Endothelial cell of hepatic sinusoid (primary cell): ENCODE data around the gene FSTL5.

ENCODE experiments used
- in situ Hi-C: cut with HindIII; loops from 2 replicates; pipeline ENCODE4 v1.10.0; 2017; ENCODE audit warnings: low sequenced_read_pairs

Gene FSTL5

DNA sequence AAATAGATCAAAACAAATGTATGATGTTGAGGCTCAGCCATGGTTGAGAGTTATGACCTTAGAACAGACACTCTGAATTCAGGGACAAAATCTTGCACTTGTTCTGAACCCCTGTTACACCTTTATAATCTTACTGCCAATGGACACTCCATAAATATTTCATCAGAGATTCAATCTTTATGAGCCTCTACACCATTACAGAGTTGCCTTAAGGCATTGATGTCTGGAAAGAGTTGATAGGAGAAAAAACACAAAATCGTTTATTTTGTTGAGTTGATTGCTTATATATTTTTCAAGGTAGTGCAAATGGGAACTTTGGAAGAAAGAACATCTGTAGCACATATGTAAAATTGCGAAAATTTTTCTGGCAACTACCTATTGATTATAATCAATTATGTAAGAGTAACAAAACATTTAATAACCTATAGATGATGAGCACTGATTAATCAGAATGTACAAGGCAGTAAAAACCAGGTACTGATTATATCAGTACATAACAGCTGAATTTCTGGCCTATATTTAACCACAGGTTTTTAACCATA lies 568.5 kb downstream of the FSTL5 start:
- in situ Hi-C loops, result no loop called here

DNA sequence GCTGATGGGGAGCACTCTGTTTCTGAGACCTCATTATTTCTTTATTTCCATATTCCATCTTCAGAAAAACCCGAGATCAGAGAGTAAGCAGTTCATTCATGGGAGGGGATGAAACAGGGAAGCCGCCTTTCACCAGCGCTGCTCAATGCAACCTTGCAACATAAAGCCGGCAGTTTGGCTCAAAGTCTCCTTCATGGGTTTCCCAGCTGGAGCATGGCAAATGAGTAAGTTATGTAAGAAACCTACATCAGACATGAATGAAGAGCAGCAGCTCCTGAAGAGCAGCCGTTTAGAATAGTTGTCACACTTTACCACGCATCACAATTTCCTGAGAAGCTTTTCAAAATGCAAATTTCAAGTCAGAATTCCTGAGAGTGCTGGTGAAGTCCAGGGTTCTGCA lies 578.8 kb downstream of the FSTL5 start:
- in situ Hi-C loops, result no loop called here

DNA sequence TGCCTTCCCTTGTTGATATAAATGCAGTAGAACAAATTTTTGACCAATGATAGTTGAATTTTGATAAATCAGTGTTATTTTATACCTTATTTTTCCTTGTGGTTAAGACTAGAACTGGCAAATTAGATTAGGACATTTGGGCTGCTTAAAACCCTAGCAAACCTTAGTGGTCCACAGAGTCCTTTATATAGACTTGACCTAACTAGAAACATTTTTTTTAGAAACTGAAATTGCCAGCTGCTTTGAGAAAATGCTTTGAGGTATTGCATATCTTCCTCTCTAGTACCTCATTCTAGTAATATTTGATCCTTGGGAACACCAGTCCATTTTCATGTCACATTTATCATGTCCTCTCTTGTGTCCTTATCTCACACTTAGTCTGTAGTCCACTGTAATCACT lies 580.3 kb downstream of the FSTL5 start:
- in situ Hi-C loops, result no loop called here

GRCh38 chr4:161581262-161582230 lies 582.3 kb downstream of the FSTL5 start:
- in situ Hi-C loops, result no loop called here

GRCh38 chr4:161577579-161578301 lies 586.1 kb downstream of the FSTL5 start:
- in situ Hi-C loops, result no loop called here

DNA sequence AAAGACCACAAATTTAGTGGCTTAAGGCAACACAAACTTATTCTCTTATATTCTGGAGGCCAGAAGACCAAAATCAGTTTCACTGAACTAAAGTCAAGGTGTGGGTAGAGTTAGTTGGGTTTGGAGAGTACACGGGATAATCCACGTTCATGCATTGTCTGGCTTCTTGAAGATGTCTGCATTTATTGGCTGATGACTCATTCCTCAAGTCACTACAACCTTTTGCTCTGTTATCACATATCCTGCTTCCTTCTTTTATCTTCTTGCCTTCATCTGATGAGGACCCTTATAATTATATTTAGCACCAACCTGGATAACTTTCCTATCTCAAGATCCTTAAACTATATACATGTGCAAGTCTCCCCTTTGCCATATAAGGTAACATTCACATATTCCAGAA lies 590.0 kb downstream of the FSTL5 start:
- in situ Hi-C loops, result no loop called here

DNA sequence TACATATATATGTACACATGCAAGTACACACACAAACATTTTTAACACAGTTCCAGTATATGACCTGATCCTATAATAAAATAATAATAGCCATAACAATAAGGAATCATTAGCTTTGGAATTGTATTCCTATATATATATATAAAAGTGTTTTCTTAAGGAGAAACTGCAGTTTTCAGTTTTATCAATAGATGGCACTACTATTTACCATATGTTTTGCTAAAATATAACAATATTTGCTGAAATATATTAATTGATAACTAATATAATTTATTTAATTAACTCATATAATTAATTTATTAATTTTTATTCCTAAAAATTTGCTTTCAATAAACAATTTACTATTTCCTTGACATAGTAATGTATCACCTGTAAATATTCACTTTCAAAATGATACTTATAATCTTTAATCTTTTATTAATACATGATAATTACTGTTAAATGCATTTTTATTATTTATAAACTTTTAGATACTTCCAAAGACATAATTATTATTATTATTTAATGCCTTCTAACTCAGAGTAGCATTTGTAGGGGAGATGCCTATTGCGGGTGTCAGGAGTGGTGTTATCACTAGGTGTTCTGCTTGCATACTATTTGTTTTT lies 599.5 kb downstream of the FSTL5 start:
- in situ Hi-C loops, result no loop called here

DNA sequence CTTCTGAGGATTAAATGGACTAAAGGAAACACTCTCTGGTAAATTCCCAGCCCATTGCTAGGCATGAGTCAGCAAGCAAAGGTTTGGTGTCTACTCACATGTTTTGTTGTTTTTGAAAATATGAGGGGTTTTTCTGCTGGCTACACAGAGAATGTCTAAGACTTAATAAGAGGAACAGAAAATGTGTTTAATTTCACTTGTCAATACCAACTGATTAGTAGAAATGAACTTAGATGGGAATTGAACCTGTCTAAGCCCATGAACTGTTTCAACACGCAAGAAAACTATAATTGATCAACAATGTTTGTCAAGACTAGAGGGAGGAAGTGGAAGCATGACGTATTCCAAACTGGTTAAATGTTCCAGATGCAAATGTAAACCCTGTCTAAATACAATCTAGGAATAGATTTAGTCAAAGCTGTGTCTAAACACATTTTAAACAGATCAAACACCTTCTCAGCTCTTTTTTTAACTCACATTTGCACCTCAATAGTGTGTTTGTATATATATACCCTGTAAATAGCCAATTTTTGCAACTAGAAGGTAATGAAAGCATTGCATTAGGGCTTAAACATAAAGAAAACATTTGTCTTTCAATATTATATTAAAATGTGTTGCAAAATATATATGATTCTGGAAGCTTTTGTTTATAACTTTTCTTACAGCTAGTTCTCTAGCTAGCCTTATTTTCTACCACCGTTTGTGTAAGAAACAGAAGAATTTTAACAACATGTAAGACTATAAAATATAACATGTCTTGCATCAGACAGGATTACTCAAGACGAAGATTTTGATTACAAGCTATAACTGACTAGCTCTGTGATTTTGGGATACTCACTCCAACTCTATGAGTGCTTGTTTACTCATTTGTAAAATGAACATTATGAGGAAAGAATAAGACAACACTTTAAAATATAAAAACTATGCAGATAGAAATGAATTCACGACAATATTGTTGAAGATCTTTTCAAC lies 607.8 kb downstream of the FSTL5 start:
- in situ Hi-C loops, result no loop called here

DNA sequence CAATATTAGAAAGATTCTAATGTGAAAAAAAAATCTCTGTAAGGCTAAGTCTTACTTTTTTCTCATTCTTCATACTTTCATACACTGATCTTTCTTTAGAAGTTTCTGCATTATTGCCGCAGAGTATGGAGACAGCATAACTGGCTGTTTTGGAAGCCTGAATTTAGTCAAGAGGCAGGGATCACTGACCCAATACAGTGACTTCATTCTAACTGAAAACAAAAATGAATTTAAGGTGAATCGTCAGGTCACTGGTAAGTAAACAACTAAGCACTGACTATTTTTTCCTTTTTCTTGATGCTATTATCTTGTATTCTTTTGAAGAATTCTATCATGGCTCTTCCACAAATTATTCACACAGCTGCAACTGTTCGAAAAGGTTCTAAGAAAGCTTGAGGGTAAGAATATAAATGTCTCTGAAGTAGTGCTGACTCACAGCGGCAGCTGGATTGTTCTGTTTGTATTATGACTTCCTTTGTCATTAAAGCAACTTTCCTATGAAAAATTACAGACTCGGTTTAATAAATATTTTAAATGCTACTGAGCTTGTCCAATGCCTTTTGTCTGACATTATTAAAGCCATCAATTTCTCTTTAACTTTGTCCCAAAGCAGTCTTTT lies 609.3 kb downstream of the FSTL5 start:
- in situ Hi-C loops, result no loop called here

GRCh38 chr4:161546902-161547301 lies 616.9 kb downstream of the FSTL5 start:
- in situ Hi-C loops, result no loop called here

DNA sequence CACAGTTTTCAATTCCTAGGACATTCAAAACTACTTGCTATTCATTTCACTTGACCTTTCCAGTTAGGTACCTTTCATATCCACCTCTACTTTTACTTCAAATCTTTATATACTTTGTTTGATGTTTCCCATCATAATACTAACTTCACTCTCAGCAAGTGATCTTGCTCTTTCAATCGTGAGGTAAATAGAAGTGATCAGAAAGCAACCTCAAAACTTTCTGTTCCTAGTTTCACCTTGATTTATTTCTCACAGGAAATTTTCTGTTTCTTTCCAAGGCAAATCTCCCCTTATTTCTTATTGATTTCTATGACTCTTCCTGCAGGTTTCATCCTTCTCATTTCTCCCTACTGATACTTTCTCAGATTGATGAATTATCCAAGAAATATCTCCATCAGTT lies 623.5 kb downstream of the FSTL5 start:
- in situ Hi-C loops, result no loop called here

GRCh38 chr4:161538941-161539340 lies 624.9 kb downstream of the FSTL5 start:
- in situ Hi-C loops, result no loop called here

DNA sequence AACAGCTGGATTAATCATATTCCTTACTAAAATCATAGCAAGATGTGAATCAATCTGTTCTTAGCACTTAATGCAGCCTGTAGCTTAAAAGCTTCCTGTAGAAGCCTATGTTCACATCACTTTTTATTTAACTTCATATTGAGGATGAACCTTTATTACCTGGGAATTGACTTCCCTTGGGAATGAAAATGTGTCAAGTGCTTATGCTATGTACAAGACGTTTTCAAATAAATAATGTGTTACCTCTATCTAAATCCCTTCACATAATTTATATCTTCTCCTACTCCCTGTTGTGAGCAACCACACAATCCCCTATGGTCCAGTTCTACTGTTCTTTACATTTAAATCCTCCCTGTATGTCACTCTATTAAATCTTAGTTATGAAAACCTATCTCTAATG lies 633.1 kb downstream of the FSTL5 start:
- in situ Hi-C loops, result no loop called here

DNA sequence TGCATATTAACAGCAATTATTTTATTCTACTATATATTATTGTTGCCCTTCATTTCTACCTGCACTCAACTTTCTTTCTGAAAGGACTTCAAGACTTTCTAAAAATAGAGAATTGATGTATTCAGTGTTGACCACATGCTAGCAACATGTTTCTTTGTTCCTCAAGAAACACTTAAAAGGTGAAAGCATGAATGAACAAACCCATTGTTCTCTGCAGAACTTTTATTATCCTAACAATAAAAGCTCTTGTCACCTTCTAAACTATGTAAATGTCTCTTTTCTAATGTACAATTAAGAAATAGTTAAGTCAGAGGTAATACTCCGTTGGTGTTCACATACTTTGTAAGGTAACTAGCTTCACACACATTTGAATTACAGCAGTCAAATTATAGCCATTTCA lies 638.7 kb downstream of the FSTL5 start:
- in situ Hi-C loops, result no loop called here

- in situ Hi-C loops, result no loop called here
Measured at GRCh38 chr4:161522031-161522430, 641.8 kb downstream of the FSTL5 start.

- in situ Hi-C loops, result no loop called here
Measured at GRCh38 chr4:161519611-161520010, 644.2 kb downstream of the FSTL5 start.

DNA sequence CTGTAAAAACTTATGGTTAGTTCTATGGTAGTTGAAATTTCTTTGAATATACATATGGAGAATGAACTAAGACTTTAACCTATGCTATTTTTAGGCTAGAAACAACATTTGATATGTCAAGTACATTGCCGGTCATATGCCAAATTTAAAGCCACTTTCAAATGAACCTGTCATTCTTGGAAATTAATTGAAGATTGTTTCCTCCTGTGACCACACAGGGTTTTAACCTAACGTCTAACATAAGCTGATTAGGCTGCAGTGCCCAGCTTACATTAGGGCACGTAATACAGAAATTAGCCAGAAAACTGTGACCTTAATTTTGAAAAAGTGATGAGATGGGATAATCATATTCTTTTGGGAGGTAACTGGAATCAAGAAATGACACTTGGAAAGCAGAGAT lies 645.9 kb downstream of the FSTL5 start:
- in situ Hi-C loops, result no loop called here

DNA sequence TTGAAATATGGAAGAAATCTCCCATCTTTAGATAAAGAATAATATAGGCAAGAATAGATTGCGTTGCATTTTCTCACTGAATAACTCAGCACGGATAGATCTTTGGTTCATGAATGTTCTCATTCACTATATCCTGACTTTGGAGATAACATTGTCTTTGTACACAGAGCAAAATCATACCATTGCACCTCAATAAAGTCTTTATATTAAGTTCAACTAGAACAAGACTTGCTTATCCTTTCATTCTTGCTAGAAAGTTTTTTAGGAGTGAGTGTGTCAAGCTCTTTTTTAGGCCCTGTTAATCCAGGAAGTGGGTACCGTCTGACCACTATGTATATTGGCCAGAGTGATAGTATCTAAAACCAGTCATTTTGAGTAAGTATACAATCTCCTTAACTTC lies 658.7 kb downstream of the FSTL5 start:
- in situ Hi-C loops, result no loop called here

DNA sequence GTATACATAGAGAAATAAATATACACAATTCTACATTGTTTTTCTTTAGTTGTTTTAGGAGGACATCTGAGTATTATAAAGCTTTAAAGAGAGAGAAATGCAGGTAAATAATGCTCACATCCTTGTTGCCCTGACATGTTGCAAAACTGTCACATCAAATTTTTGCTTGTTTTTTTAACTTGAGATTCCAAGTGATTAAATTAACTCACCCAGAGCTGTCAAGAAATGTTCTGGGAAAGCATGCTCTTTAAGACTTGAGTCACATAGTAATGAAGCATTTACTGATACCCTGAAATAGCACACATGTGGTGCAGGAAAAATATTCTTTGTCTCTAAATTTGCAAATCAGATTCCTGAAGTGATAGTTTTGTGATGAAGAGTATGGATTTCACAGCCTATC lies 665.6 kb downstream of the FSTL5 start:
- in situ Hi-C loops, result no loop called here

GRCh38 chr4:161486461-161486860 lies 677.3 kb downstream of the FSTL5 start:
- in situ Hi-C loops, result no loop called here
